HUES6 (cell line): ENCODE measurements around the gene CA6.
A peak's percentile ranks its signal among the peaks of the same experiment; 100 is the strongest.
"Not testable (repeated sequence)": the region's sequence is repeated elsewhere in the genome, so short reads cannot be mapped to it uniquely, and the experiment has no call there.

ENCODE experiments used
- H3K27ac ChIP-seq: 2 replicates; pipeline ENCODE4 v1.7.0; 2013; ENCODE audit warnings: low read depth, mild to moderate bottlenecking, low read length, inconsistent platforms
- H3K27me3 ChIP-seq: 2 replicates; pipeline ENCODE4 v1.6.1; 2013; ENCODE audit warnings: low read length; ENCODE audit not compliant: control insufficient read depth, insufficient read depth
- H3K36me3 ChIP-seq: 2 replicates; pipeline ENCODE4 v1.6.1; 2013; ENCODE audit warnings: low read length; ENCODE audit not compliant: control insufficient read depth, insufficient read depth
- H3K4me1 ChIP-seq: 2 replicates; pipeline ENCODE4 v1.6.1; 2013; ENCODE audit warnings: low read length; ENCODE audit not compliant: control insufficient read depth, insufficient read depth
- H3K4me3 ChIP-seq: 2 replicates; pipeline ENCODE4 v1.5.1; 2013; ENCODE audit warnings: low read depth, low read length
- H3K9ac ChIP-seq: one replicate; pipeline ENCODE4 v1.6.1; 2013; ENCODE audit warnings: mild to moderate bottlenecking, low read length
- H3K9me3 ChIP-seq: 2 replicates; pipeline ENCODE4 v1.6.1; 2013; ENCODE audit warnings: low read depth, low read length; ENCODE audit not compliant: control insufficient read depth, insufficient read depth

CA6 gene

DNA sequence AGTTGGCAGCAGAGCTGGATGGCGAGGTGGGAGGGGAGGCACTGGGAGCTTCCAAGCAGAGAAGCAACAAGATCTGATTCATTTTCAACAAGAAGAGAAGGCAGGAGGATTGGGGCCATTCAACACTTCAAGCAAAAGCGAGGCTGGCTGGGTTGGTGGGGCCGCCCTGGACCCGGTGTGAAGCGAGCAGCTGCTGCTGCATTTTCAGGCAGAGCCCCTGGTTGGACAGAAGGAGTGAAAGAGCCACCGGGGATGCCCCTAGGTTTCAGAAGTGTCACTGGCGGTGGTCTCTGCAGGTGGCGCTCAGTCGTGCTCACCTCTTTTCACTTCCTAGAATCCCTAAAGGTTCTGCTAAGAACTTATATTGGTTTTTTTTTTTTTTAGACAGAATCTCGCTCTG, 62.6 kb downstream of the CA6 start:
- H3K27ac ChIP-seq: no peak overlapping the region

DNA sequence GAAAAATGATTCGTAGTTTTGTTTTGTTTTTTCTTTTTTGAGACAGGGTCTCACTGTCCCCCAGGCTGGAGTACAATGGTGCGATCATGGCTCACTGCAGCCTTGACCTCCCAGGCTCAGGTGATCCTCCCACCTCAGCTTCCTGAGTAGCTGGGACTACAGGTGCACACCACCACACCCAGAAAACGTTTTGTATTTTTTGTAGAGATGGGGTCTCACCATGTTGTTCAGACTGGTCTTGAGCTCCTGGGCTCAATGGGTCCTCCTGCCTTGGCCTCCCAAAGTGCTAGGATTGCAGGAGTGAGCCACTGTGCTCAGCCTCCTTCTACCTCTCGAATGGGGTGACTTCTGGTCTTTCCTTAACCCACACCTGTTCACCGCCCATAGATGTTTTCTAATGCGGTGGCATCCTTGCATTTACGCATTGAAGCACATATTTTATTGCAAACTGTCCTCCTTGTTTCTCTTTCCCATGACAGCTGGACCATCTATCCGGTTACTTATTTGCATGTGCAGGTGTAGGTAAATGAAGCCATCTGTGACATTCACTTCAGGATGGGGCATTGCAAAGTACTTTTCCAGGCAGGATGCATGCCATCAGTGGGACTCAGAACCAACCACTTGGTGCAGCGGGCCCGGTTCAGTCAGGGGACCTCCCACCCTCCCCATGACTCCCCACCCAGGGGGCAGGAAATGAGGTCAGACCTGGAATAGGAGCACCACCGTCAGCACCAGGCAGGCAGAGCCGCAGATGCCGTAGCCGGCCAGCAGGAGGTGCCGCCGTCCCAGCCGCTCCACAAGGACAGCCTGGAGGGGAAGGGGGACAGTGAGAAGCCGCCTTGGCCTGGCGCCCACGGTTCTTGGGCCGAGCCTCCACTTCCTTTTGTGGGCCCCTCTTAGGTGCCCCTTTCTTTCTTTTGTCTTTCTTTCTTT, 64.0 kb downstream of the CA6 start:
- Histone ChIP-seq H3K9me3 (no peaks in the 10 kb centered on the region), H3K27ac (peak overlapping the region; percentile 73), H3K36me3 (no peaks in the 10 kb centered on the region), H3K4me1 (peaks cover 3% of the 10 kb centered on the region), H3K9ac (peak overlapping the region; percentile 83), H3K27me3 (0 out of 2 replicates have a peak, but pooled peaks cover 2% of the 10 kb centered on the region), H3K4me3 (peak overlapping the region; percentile 15; the same call in 1 of the 2 replicates)

More for the DNA sequence above, 62.6 kb downstream of the CA6 start:
- Histone ChIP-seq H3K4me1 (peaks cover 10% of the 10 kb centered on the region), H3K36me3 (no peaks in the 10 kb centered on the region), H3K4me3 (no peak overlapping the region), H3K9ac (no peak overlapping the region), H3K9me3 (no peaks in the 10 kb centered on the region), H3K27me3 (0 out of 2 replicates have a peak, but pooled peaks cover 6% of the 10 kb centered on the region)

DNA sequence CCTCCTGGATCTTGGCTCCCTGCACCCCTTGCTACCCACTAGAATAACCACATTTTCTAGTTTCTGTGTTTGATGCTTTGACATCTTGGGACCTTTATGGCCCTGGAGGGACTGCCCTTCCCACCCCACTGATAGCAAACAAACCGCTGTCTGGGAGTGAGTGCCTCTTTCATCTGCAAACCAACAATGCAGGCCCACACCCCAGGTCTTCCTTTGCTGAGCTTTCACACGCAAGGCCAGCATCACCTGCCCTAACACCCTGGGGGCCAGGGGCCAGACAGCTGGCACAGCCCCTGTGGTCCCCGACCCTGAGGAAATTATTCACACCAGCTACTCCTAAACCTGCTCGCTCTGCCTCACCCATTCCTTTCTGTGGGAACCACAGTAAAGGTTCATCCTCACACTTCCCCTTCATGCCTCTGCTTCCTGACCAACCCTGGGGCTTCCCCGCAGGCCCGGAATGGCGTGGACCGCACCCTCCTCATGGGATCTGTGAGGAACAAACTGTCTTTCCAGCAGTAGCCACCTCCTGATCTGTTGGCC, 65.2 kb downstream of the CA6 start:
- H3K9me3 ChIP-seq: no peaks in the 10 kb centered on the region
- H3K4me3 ChIP-seq: no peak overlapping the region
- no peaks in the 10 kb centered on the region for H3K4me1 ChIP-seq
- no peak overlapping the region for H3K27ac ChIP-seq
- no peaks in the 10 kb centered on the region for H3K36me3 ChIP-seq
- H3K9ac ChIP-seq: no peak overlapping the region
- no peaks in the 10 kb centered on the region for H3K27me3 ChIP-seq

DNA sequence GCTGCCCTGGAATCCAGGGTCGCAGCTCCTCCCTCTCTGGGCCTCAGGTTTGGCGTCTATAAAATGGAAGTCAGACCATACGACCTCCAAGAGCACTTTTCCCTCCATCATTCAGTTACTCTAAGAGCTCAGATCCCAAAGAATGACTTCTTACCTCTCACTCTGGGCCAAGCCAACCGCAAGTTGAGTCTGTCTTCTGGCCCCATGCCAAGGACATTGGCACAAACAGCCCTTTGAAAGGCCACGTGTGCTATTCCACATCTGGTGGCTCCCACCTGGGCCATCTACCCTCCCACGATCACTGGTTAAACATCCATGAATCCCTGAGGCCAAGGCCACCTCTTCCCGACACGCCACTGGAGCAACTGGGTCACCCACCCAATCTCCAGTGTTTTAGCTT, 68.2 kb downstream of the CA6 start:
- Histone ChIP-seq H3K4me1 (no peaks in the 10 kb centered on the region), H3K27ac (no peak overlapping the region), H3K9me3 (no peaks in the 10 kb centered on the region), H3K4me3 (no peak overlapping the region), H3K36me3 (no peaks in the 10 kb centered on the region), H3K9ac (no peak overlapping the region), H3K27me3 (no peaks in the 10 kb centered on the region)

DNA sequence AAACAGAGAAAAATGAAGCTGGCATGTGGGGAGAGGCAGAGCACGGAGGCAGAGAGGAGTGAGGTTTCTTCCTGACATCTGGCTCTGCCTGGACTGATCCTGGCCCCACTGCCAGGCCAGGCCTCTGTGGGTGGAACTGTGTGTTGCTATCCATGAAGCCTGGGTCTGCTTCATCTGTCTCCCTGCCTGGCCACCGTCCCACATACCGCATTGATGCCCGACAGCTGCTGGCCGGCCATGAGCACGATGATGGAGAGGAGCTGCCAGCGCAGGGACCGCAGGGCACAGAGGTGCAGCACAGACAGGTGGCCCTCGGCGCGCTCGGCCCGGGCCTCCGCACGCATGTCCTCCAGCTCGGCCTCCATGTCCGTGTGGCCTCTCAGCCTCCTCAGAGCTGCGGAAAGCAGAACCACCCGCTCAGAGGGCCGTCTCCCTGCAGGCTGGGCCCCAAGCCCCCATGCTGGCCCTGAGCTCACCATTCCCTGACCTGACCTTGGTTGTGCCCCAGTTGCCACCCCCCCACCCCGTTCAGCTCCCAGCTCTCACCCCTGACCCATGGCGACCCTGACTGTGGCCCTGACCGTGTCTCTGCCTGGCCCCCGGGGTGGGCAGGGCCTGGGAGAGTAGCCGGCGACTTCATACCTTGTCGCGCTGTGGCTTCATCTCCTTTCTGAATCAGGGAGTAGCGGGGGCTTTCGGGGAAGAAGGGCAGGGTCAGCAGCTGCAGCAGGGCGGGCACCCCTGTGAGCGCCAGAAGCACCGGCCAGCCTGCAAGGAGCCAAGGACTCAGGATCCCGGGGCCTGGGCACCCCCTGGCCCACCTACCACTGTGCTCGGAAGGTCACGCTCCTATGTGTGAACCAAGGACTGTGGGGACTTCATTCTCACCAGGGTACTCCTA, 69.1 kb downstream of the CA6 start:
- Histone ChIP-seq H3K4me3 (no peak overlapping the region), H3K27ac (no peak overlapping the region), H3K4me1 (no peaks in the 10 kb centered on the region), H3K9me3 (no peaks in the 10 kb centered on the region), H3K27me3 (no peaks in the 10 kb centered on the region), H3K9ac (no peak overlapping the region), H3K36me3 (no peaks in the 10 kb centered on the region)

DNA sequence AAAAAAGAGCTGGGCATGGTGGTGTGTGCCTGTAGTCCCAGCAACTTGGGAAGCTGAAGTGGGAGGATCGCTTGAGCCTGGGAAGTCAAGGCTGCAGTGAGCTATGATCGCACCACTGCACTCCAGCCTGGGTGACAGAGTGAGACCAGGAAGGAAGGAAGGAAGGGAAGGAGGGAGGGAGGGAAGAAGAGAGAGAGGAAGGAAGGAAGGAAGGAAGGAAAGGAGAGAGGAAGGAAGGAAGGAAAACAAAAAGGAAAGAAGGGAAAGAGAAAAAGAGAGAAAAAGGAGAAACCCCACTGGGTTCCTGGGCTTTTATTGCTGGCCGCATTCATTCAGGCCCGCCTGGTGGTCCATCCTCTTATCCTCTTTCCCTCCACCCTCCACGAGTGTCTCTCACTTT, 70.8 kb downstream of the CA6 start:
- Histone ChIP-seq H3K4me1 (no peaks in the 10 kb centered on the region), H3K27ac (no peak overlapping the region), H3K36me3 (no peaks in the 10 kb centered on the region), H3K27me3 (no peaks in the 10 kb centered on the region), H3K4me3 (no peak overlapping the region), H3K9ac (no peak overlapping the region), H3K9me3 (no peaks in the 10 kb centered on the region)

DNA sequence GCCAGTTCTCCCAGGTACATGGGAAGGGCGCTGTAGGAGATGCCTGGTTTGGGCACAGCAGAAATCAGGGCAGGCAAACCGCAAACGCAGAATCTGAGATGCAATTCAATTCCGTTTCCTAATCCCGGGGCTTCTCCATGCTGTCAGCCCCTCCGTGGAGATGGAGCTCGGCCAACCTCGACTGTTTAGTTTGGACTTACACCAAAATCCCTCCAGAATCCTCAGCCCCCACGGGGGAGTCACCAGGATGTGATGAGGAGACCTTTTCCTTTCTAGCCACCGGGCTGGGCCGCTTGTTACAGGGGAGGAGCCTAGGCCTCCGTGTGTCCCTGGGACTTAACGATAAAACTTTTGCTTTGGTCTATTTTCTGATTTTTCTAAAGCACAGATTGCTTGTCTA, 72.7 kb downstream of the CA6 start:
- H3K9ac ChIP-seq: no peak overlapping the region
- no peaks in the 10 kb centered on the region for H3K27me3 ChIP-seq
- H3K36me3 ChIP-seq: no peaks in the 10 kb centered on the region
- H3K4me1 ChIP-seq: no peaks in the 10 kb centered on the region
- no peak overlapping the region for H3K4me3 ChIP-seq
- H3K27ac ChIP-seq: no peak overlapping the region
- no peaks in the 10 kb centered on the region for H3K9me3 ChIP-seq

DNA sequence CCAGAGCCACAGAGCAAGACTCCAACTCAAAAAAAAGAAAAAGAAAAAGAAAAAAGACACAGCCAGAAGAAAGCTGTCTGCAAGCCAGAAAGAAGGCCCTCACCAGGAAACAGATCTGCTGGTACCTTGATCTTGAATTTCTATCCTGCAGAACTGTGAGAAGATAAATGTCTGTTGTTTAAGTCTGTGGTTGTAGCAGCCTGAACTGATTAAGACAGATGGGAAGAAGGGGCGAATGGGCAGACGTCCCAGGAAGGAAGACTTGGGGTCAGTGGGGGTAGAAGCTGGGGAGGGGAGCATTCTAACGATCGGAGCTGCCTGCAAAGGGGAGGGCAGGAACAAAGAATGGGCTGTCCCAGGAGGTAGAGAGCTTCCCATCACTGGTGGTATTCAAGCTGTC, 74.2 kb downstream of the CA6 start:
- Histone ChIP-seq H3K27ac (no peak overlapping the region), H3K4me1 (no peaks in the 10 kb centered on the region), H3K4me3 (no peak overlapping the region), H3K27me3 (no peaks in the 10 kb centered on the region), H3K9me3 (no peaks in the 10 kb centered on the region), H3K9ac (no peak overlapping the region), H3K36me3 (no peaks in the 10 kb centered on the region)

DNA sequence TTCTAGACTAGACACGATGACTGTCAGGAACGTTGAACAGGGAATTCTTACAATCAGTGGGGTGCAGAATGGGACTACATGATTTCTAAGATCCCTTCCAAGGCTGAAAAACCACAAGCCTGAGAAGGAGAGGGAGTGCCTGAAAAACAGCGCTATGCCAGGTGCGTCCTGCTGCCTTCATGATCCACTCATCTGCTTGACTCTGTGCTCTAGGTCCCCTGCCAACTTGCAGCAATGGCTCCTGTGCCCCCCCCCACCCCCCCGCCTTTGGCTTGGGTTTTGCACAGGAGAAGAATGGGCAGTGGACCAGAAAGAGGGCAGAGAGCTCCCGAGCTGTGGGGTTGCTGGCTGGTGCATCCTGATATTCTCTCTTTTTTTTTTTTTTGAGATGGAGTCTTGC, 74.6 kb downstream of the CA6 start:
- H3K27me3 ChIP-seq: no peaks in the 10 kb centered on the region
- no peaks in the 10 kb centered on the region for H3K9me3 ChIP-seq
- no peak overlapping the region for H3K4me3 ChIP-seq
- H3K9ac ChIP-seq: no peak overlapping the region
- H3K27ac ChIP-seq: no peak overlapping the region
- no peaks in the 10 kb centered on the region for H3K36me3 ChIP-seq
- H3K4me1 ChIP-seq: no peaks in the 10 kb centered on the region

DNA sequence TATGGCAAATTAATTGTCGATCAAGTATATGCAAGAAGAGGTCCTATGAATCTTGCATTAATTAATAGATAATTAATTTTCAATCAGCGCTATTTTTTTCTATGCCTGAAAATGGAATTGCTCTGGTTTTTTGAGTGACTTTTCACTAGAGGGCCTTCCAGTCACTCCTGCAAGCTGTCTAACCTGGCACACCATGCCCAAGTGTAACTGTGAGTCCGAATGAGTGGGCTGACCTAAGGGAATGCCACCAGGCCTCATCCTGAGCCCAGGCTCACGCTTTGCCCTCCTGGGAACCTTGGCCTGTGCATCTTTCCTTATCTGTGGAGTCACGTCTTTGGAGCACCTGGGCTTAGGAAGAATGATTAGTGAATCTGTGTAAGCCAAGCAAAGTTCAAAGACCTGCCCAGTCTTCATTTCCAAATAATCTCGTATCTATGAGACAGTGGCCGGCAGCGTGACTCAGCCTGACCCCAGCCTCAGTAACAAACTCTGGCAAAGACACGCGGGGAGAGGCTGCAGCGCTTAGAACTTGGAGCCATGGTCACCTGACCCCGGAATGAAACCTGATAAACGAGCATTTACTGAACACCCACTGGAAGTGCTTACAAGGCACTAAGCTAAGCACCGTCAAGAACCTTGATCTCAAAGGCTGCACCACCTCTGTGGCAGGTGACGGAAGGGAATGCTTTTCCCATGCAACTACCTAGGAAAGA, 76.5 kb downstream of the CA6 start:
- not testable (repeated sequence) for H3K36me3 ChIP-seq, H3K27ac ChIP-seq, H3K9me3 ChIP-seq, H3K27me3 ChIP-seq, H3K4me3 ChIP-seq, H3K9ac ChIP-seq, H3K4me1 ChIP-seq
